ENCODE measurements around the gene ARMH4.

DNA sequence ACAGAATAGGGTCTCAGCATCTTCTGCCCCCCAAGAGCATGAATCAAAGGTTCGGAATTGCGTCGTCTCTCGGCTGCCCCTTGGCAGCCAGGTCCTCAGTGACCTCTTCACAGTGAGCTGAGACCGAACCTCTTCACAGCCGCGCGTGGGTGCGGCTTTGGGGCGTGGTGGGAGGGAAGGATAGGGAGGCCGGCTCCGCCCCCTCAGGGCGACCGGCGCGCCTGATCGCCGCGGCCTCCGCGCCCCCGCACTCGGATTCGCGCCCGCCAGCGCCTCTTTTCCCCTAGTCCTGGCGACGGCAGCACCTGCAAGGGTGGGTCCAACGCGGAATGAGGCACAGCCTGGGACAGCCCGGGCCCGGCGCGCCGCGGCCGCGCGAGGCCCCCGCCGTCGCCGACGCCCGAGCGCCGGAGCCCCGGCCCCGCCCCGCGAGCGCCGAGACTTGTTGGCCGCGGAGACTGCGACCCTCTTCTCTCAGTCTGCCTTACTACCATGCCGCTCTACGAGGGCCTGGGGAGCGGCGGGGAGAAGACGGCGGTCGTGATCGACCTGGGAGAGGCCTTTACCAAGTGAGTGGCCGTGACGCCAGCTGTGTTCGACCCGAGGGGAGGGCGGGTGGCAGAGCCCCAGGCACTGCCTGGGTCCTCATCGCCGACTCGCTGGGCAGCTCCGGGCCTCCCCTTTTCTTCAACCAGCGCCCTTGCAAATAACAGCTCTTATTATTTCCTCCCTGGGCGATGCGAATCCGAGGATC lies 47.9 kb upstream of the ARMH4 start, which contains the start of gene ACTR10:
- peak in 2 of 4 donors; percentile 54 to 66 for TF ChIP-seq POLR2A (IDR thresholded peaks at IDR 0.05)
- TF ChIP-seq, protein P1, sequence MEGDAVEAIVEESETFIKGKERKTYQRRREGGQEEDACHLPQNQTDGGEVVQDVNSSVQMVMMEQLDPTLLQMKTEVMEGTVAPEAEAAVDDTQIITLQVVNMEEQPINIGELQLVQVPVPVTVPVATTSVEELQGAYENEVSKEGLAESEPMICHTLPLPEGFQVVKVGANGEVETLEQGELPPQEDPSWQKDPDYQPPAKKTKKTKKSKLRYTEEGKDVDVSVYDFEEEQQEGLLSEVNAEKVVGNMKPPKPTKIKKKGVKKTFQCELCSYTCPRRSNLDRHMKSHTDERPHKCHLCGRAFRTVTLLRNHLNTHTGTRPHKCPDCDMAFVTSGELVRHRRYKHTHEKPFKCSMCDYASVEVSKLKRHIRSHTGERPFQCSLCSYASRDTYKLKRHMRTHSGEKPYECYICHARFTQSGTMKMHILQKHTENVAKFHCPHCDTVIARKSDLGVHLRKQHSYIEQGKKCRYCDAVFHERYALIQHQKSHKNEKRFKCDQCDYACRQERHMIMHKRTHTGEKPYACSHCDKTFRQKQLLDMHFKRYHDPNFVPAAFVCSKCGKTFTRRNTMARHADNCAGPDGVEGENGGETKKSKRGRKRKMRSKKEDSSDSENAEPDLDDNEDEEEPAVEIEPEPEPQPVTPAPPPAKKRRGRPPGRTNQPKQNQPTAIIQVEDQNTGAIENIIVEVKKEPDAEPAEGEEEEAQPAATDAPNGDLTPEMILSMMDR (IDR thresholded peaks at IDR 0.05), result no peak

Measured in esophagus squamous epithelium (tissue), 4 donors.